CD4-positive, alpha-beta T cell (primary cell): Measurements from ENCODE around the gene ALPK1. TPM values are rescaled to one million over a fixed set of nuclear protein-coding genes. Genes with fewer than 3 reads are reported as not detected.

Experiments used
- ATAC-seq: fragments of 200-7000 bp; cut with Tn5 transposase; one replicate; pipeline ENCODE4 v1.10.0; 2022; ENCODE audit warnings: mild to moderate bottlenecking; ENCODE audit not compliant: poor library complexity
- CTCF ChIA-PET: fragments of 350-600 bp; sonication (Branson Sonifier 250); formaldehyde crosslinking; loops from one replicate; lab custom pipeline; 2021; ENCODE audit warnings: antibody characterized with exemption, inconsistent platforms; lab: Charles Lee
- POLR2A ChIA-PET: fragments of 350-600 bp; sonication (Branson Sonifier 250); formaldehyde crosslinking; loops from one replicate; lab custom pipeline; 2021; ENCODE audit warnings: antibody characterized with exemption, inconsistent platforms; lab: Charles Lee
- DNase-seq, 14 experiments: peaks; one replicate each; pipeline ENCODE4 v3.0.0-alpha.2; 2013 to 2020; ENCODE audit warnings: mixed read lengths in 2 of 14
- H3K27ac ChIP-seq, 2 donors: one replicate each; pipeline versions ENCODE4 v1.5.1 to v1.7.0; 2013; ENCODE audit warnings: low read length in 2 of 2, low read depth in 1 of 2, mild to moderate bottlenecking in 1 of 2
- H3K27me3 ChIP-seq, 2 experiments: 1 replicate in 1 of 2; 2 replicates in 1 of 2; pipeline versions ENCODE4 v1.6.1 to v1.7.0; 2013; ENCODE audit warnings: low read length in 2 of 2, control low read depth in 1 of 2, mild to moderate bottlenecking in 1 of 2, moderate library complexity in 1 of 2; ENCODE audit not compliant: insufficient read depth in 2 of 2, control insufficient read depth in 1 of 2
- H3K36me3 ChIP-seq: one replicate; pipeline ENCODE4 v1.6.1; 2013; ENCODE audit warnings: low read length, control low read depth; ENCODE audit not compliant: insufficient read depth
- H3K4me1 ChIP-seq: one replicate; pipeline ENCODE4 v1.6.1; 2013; ENCODE audit warnings: low read length, control low read depth; ENCODE audit not compliant: insufficient read depth
- H3K4me3 ChIP-seq: one replicate; pipeline ENCODE4 v1.5.1; 2013; ENCODE audit warnings: mild to moderate bottlenecking, low read length, moderate library complexity
- H3K9me3 ChIP-seq, 2 experiments: 1 replicate in 1 of 2; 2 replicates in 1 of 2; pipeline versions ENCODE4 v1.6.1 to v1.7.0; 2013; ENCODE audit warnings: low read length in 2 of 2, mild to moderate bottlenecking in 2 of 2, control low read depth in 1 of 2, moderate library complexity in 1 of 2; ENCODE audit not compliant: control insufficient read depth in 1 of 2, insufficient read depth in 1 of 2
- H3K27ac Mint-ChIP-seq: one replicate; pipeline ENCODE4 v1.8.0; 2020; ENCODE audit warnings: mixed read lengths
- H3K27me3 Mint-ChIP-seq: one replicate; pipeline ENCODE4 v1.8.0; 2021; ENCODE audit warnings: mixed read lengths
- H3K36me3 Mint-ChIP-seq: one replicate; pipeline ENCODE4 v1.8.0; 2021; ENCODE audit warnings: low read depth, mixed read lengths
- H3K4me1 Mint-ChIP-seq: one replicate; pipeline ENCODE4 v1.8.0; 2021; ENCODE audit warnings: low read depth, mixed read lengths
- H3K4me3 Mint-ChIP-seq: one replicate; pipeline ENCODE4 v1.8.0; 2020; ENCODE audit warnings: mild to moderate bottlenecking, mixed read lengths
- H3K9me3 Mint-ChIP-seq: one replicate; pipeline ENCODE4 v1.8.0; 2020; ENCODE audit warnings: mixed read lengths
- intact Hi-C, 2 experiments: fragments of 100-400 bp; cut with DNase I in 1 of 2; cut with micrococcal nuclease in 1 of 2; formaldehyde crosslinking; loops; one replicate each; pipeline versions ENCODE4 v1.15.1 to v1.9.0; 2023 to 2025; cut with DNase I, micrococcal nuclease
- total RNA-seq, 174 experiments: library from RNA in 2 of 174; stranded (reverse) in 2 of 174; gene quantifications; one replicate each; pipeline ENCODE4 v1.2.3 and lab custom pipeline; 2021 to 2026
- TF ChIP-seq, protein P1 (sequence below): fragments of 200-600 bp; IDR thresholded peaks from one replicate; pipeline ENCODE4 v1.8.0; 2022; ENCODE audit warnings: antibody characterized with exemption, mild to moderate bottlenecking

Gene ALPK1
- total RNA-seq, 2 experiments from 2014 or later, result 8.2 to 9.5 TPM

- Histone ChIP-seq H3K4me1 (no peaks in the 10 kb centered on the region), H3K36me3 (peaks cover 12% of the 10 kb centered on the region), H3K9me3 (no peaks in the 10 kb centered on the region), H3K27ac (no peak overlapping the region), H3K4me3 (no peak overlapping the region), H3K27me3 (no peaks in the 10 kb centered on the region)
- intact Hi-C loops, result no loop called here
- POLR2A ChIA-PET, result no interaction called here
- CTCF ChIA-PET, result no interaction called here
- no peak for DNase-seq
- peaks cover 58% of the 10 kb centered on the region for H3K36me3 Mint-ChIP-seq
- TF ChIP-seq, protein P1, sequence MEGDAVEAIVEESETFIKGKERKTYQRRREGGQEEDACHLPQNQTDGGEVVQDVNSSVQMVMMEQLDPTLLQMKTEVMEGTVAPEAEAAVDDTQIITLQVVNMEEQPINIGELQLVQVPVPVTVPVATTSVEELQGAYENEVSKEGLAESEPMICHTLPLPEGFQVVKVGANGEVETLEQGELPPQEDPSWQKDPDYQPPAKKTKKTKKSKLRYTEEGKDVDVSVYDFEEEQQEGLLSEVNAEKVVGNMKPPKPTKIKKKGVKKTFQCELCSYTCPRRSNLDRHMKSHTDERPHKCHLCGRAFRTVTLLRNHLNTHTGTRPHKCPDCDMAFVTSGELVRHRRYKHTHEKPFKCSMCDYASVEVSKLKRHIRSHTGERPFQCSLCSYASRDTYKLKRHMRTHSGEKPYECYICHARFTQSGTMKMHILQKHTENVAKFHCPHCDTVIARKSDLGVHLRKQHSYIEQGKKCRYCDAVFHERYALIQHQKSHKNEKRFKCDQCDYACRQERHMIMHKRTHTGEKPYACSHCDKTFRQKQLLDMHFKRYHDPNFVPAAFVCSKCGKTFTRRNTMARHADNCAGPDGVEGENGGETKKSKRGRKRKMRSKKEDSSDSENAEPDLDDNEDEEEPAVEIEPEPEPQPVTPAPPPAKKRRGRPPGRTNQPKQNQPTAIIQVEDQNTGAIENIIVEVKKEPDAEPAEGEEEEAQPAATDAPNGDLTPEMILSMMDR, result no peak
- H3K9me3 Mint-ChIP-seq, result no peaks in the 10 kb centered on the region
- no peak overlapping the region for H3K4me3 Mint-ChIP-seq
- no peaks in the 10 kb centered on the region for H3K27me3 Mint-ChIP-seq
- H3K4me1 Mint-ChIP-seq, result no peaks in the 10 kb centered on the region
- ATAC-seq, result no peak
- no peak overlapping the region for H3K27ac Mint-ChIP-seq
Observed at GRCh38 chr4:112386071-112386470, 88.9 kb downstream of the ALPK1 start.

GRCh38 chr4:112402098-112402497 is 104.9 kb downstream of the ALPK1 start:
- Histone ChIP-seq H3K27ac (no peak overlapping the region), H3K4me1 (no peaks in the 10 kb centered on the region), H3K4me3 (no peak overlapping the region), H3K9me3 (no peaks in the 10 kb centered on the region), H3K36me3 (peaks cover 5% of the 10 kb centered on the region), H3K27me3 (no peaks in the 10 kb centered on the region)
- TF ChIP-seq, protein P1, result no peak
- ChIA-PET CTCF (no interaction called here), POLR2A (no interaction called here)
- H3K27ac Mint-ChIP-seq, result no peak overlapping the region
- ATAC-seq (no peak), DNase-seq (no peak)
- intact Hi-C loops, result no loop called here
- no peaks in the 10 kb centered on the region for H3K27me3 Mint-ChIP-seq
- no peaks in the 10 kb centered on the region for H3K4me1 Mint-ChIP-seq
- no peaks in the 10 kb centered on the region for H3K9me3 Mint-ChIP-seq
- peaks cover 42% of the 10 kb centered on the region for H3K36me3 Mint-ChIP-seq
- no peak overlapping the region for H3K4me3 Mint-ChIP-seq

- H3K36me3 ChIP-seq, result peaks cover 5% of the 10 kb centered on the region
- H3K9me3 Mint-ChIP-seq, result no peaks in the 10 kb centered on the region
- intact Hi-C loops, result no loop called here
- peaks cover 42% of the 10 kb centered on the region for H3K36me3 Mint-ChIP-seq
- CTCF ChIA-PET, result no interaction called here
- no peak overlapping the region for H3K4me3 ChIP-seq
- H3K4me1 Mint-ChIP-seq, result no peaks in the 10 kb centered on the region
- no peaks in the 10 kb centered on the region for H3K9me3 ChIP-seq
- no peak overlapping the region for H3K27ac Mint-ChIP-seq
- no peak overlapping the region for H3K27ac ChIP-seq
- H3K4me3 Mint-ChIP-seq, result no peak overlapping the region
- H3K27me3 Mint-ChIP-seq, result no peaks in the 10 kb centered on the region
- TF ChIP-seq, protein P1, result no peak
- DNase-seq (no peak), ATAC-seq (no peak)
- POLR2A ChIA-PET, result no interaction called here
- H3K27me3 ChIP-seq, result no peaks in the 10 kb centered on the region
- no peaks in the 10 kb centered on the region for H3K4me1 ChIP-seq
Observed at GRCh38 chr4:112403101-112403945, 106.2 kb downstream of the ALPK1 start.
